Activated CD4-positive, alpha-beta T cell treated with anti-CD3 and anti-CD28 coated beads, Interleukin-2, amount 10 ng/mL, durations not matched to agents 24 days and 14 days (primary cell): ENCODE measurements around the gene HERPUD1. TPM values are rescaled to one million over a fixed set of nuclear protein-coding genes. Genes with fewer than 3 reads are reported as not detected.
"Not testable (repeated sequence)": the region's sequence is repeated elsewhere in the genome, so short reads cannot be mapped to it uniquely, and the experiment has no call there.

ENCODE experiments used
- DNase-seq: peaks from one replicate; pipeline ENCODE4 v3.0.0; 2022
- H3K27ac Mint-ChIP-seq: one replicate; pipeline ENCODE4 v1.8.0; 2022; ENCODE audit warnings: mild to moderate bottlenecking, mixed read lengths
- H3K27me3 Mint-ChIP-seq: one replicate; pipeline ENCODE4 v1.8.0; 2022; ENCODE audit warnings: mixed read lengths
- H3K36me3 Mint-ChIP-seq: one replicate; pipeline ENCODE4 v1.8.0; 2022; ENCODE audit warnings: low read depth, mild to moderate bottlenecking, mixed read lengths
- H3K4me1 Mint-ChIP-seq: one replicate; pipeline ENCODE4 v1.8.0; 2021; ENCODE audit warnings: mixed read lengths
- H3K4me3 Mint-ChIP-seq: one replicate; pipeline ENCODE4 v1.8.0; 2022; ENCODE audit warnings: mild to moderate bottlenecking, moderate library complexity, mixed read lengths
- H3K9me3 Mint-ChIP-seq: one replicate; pipeline ENCODE4 v1.8.0; 2021; ENCODE audit warnings: mixed read lengths
- intact Hi-C: fragments of 100-400 bp; cut with micrococcal nuclease; formaldehyde crosslinking; loops from one replicate; pipeline ENCODE4 v1.15.1; 2023
- total RNA-seq: library from RNA; stranded (reverse); gene quantifications from 2 replicates; pipeline ENCODE4 v1.2.3, GENCODE V29; 2022

Gene HERPUD1
- total RNA-seq, 1 donor from 2014 or later, result 155 TPM

- DNase-seq, H3K9me3 Mint-ChIP-seq, H3K27me3 Mint-ChIP-seq: not testable (repeated sequence)
- Mint-ChIP-seq H3K4me1 (peaks cover 58% of the 10 kb centered on the region), H3K27ac (peak overlapping the region; percentile 80), H3K36me3 (peaks cover 71% of the 10 kb centered on the region), H3K4me3 (peak overlapping the region; percentile 96)
- intact Hi-C loops, result loop anchor here (1.0 to 10.0 kb wide), 5 partner anchors 11 to 670 kb away; partner anchors contain the start of genes NUDT21, NUP93 and OGFOD1
These were observed 2.7 kb downstream of the HERPUD1 start for GRCh38 chr16:56934599-56935145.

DNA sequence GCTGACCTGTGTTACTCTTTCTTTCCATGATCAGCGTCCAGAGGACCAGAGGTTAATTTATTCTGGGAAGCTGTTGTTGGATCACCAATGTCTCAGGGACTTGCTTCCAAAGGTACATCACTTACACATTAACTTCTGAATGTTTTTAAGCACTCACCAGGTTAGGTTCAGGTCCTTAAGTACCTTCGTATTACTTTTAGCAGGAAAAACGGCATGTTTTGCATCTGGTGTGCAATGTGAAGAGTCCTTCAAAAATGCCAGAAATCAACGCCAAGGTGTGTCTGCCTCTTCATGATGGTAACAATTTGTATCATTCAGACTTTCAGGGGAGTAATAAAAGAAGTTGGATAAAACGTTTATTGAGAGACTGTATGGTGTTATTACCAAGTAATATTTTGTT is 3.3 kb downstream of the HERPUD1 start:
- peaks cover 63% of the 10 kb centered on the region for H3K4me1 Mint-ChIP-seq
- H3K36me3 Mint-ChIP-seq, result peaks cover 76% of the 10 kb centered on the region
- peak overlapping the region; percentile 4 for H3K27ac Mint-ChIP-seq
- intact Hi-C loops, result loop anchor here (1.0 to 10.0 kb wide), 3 partner anchors 10 to 670 kb away; no protein-coding TSS in a partner anchor
- no peaks in the 10 kb centered on the region for H3K9me3 Mint-ChIP-seq
- H3K4me3 Mint-ChIP-seq, result peak overlapping the region; percentile 96
- no peaks in the 10 kb centered on the region for H3K27me3 Mint-ChIP-seq
- DNase-seq, result no peak

DNA sequence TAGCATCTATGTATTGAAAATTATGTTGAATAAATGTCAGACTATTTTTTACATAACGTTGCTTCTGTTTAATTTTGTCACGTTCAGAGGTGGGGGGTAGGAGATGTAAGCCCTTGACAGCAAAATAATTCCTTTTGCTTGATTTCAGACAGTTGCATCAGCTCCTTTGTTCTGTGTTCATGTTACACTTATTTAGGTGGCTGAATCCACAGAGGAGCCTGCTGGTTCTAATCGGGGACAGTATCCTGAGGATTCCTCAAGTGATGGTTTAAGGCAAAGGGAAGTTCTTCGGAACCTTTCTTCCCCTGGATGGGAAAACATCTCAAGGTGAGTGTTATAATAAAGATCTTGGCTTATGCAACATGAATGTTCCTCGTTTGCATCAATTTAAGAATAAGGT is 4.5 kb downstream of the HERPUD1 start:
- H3K27ac Mint-ChIP-seq, result no peak overlapping the region
- no peak for DNase-seq
- intact Hi-C loops, result loop anchor here (5.0 to 10.0 kb wide), 2 partner anchors 324 to 668 kb away; no protein-coding TSS in a partner anchor
- H3K4me1 Mint-ChIP-seq, result peaks cover 62% of the 10 kb centered on the region
- H3K27me3 Mint-ChIP-seq, result no peaks in the 10 kb centered on the region
- H3K9me3 Mint-ChIP-seq, result no peaks in the 10 kb centered on the region
- H3K36me3 Mint-ChIP-seq, result peaks cover 86% of the 10 kb centered on the region
- peak overlapping the region; percentile 67 for H3K4me3 Mint-ChIP-seq

GRCh38 chr16:56936950-56937349 is 5.0 kb downstream of the HERPUD1 start:
- Mint-ChIP-seq H3K4me1 (peaks cover 65% of the 10 kb centered on the region), H3K4me3 (peak overlapping the region; percentile 56), H3K36me3 (peaks cover 88% of the 10 kb centered on the region), H3K27me3 (no peaks in the 10 kb centered on the region), H3K27ac (peak overlapping the region; percentile 66), H3K9me3 (no peaks in the 10 kb centered on the region)
- no peak for DNase-seq
- intact Hi-C loops, result loop anchor here (5.0 to 10.0 kb wide), 2 partner anchors 325 to 668 kb away; no protein-coding TSS in a partner anchor

GRCh38 chr16:56938664-56939513 is 6.9 kb downstream of the HERPUD1 start:
- Mint-ChIP-seq H3K9me3 (no peaks in the 10 kb centered on the region), H3K36me3 (peaks cover 91% of the 10 kb centered on the region), H3K27me3 (no peaks in the 10 kb centered on the region), H3K4me3 (peak overlapping the region; percentile 83), H3K4me1 (peaks cover 78% of the 10 kb centered on the region), H3K27ac (peak overlapping the region; percentile 94)
- DNase-seq, result peak; percentile 83
- intact Hi-C loops, result loop anchor here (5.0 to 10.0 kb wide), 2 partner anchors 327 to 666 kb away; no protein-coding TSS in a partner anchor

GRCh38 chr16:56939801-56940200 is 7.9 kb downstream of the HERPUD1 start:
- Mint-ChIP-seq H3K36me3 (peaks cover 92% of the 10 kb centered on the region), H3K27ac (peak overlapping the region; percentile 94), H3K4me3 (peak overlapping the region; percentile 83), H3K9me3 (no peaks in the 10 kb centered on the region), H3K4me1 (peaks cover 76% of the 10 kb centered on the region), H3K27me3 (no peaks in the 10 kb centered on the region)
- intact Hi-C loops, result loop anchor here (5.0 to 10.0 kb wide), 2 partner anchors 328 to 665 kb away; no protein-coding TSS in a partner anchor
- no peak for DNase-seq

DNA sequence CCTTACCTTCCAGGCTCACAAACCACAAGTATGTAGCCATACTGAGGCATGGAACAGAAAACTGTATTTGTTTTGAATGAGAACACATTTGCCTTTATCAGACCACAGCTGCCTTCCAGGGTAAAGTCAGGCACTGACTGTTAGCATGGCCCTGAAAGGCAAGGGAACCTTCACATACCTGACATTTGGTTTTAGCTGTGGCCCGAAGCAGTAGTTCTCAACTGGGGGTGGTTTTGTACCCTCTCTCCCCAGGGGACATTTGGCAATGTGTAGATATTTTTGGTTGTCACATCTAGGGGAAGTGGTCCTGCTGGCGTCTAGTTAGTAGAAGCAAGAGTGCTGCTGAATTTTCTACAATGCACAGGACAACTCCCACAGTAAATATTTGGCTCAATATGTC is 9.2 kb downstream of the HERPUD1 start:
- Mint-ChIP-seq H3K27ac (peak overlapping the region; percentile 26), H3K36me3 (peaks cover 85% of the 10 kb centered on the region), H3K4me3 (no peak overlapping the region)

DNA sequence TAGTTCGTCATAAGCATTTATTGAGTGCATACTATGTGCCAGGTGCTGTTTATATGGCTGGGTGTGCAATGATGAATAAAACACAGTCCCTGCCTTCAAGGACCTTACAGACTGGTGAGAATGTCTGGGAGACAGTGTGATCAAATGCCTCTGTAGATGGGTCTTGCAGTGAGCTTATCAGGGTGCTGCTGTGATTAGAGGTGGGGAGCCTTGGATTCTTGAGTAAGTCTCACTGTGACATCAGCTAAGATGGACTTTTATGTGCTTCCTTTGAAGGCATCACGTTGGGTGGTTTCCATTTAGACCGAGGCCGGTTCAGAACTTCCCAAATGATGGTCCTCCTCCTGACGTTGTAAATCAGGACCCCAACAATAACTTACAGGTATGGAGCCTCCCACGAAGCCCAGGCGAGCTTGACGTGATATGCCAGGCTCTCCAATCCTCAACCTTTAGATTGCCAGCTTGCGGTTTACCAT is 10.0 kb downstream of the HERPUD1 start:
- intact Hi-C loops, result no loop called here
- Mint-ChIP-seq H3K36me3 (peaks cover 80% of the 10 kb centered on the region), H3K4me1 (peaks cover 65% of the 10 kb centered on the region), H3K27me3 (no peaks in the 10 kb centered on the region), H3K27ac (peak overlapping the region; percentile 37), H3K9me3 (no peaks in the 10 kb centered on the region), H3K4me3 (no peak overlapping the region)
- DNase-seq, result no peak

More for the DNA sequence above, 9.2 kb downstream of the HERPUD1 start:
- no peaks in the 10 kb centered on the region for H3K9me3 Mint-ChIP-seq
- intact Hi-C loops, result no loop called here
- H3K4me1 Mint-ChIP-seq, result peaks cover 71% of the 10 kb centered on the region
- no peak for DNase-seq
- no peaks in the 10 kb centered on the region for H3K27me3 Mint-ChIP-seq

GRCh38 chr16:56943761-56944375 is 11.9 kb downstream of the HERPUD1 start:
- no peaks in the 10 kb centered on the region for H3K9me3 Mint-ChIP-seq
- H3K27me3 Mint-ChIP-seq, result no peaks in the 10 kb centered on the region
- H3K4me1 Mint-ChIP-seq, result peaks cover 47% of the 10 kb centered on the region
- peak overlapping the region; percentile 92 for H3K27ac Mint-ChIP-seq
- H3K4me3 Mint-ChIP-seq, result no peak overlapping the region
- intact Hi-C loops, result loop anchor here (2.0 kb wide), 3 partner anchors 47 to 99 kb away; no protein-coding TSS in a partner anchor
- H3K36me3 Mint-ChIP-seq, result peaks cover 63% of the 10 kb centered on the region
- no peak for DNase-seq

DNA sequence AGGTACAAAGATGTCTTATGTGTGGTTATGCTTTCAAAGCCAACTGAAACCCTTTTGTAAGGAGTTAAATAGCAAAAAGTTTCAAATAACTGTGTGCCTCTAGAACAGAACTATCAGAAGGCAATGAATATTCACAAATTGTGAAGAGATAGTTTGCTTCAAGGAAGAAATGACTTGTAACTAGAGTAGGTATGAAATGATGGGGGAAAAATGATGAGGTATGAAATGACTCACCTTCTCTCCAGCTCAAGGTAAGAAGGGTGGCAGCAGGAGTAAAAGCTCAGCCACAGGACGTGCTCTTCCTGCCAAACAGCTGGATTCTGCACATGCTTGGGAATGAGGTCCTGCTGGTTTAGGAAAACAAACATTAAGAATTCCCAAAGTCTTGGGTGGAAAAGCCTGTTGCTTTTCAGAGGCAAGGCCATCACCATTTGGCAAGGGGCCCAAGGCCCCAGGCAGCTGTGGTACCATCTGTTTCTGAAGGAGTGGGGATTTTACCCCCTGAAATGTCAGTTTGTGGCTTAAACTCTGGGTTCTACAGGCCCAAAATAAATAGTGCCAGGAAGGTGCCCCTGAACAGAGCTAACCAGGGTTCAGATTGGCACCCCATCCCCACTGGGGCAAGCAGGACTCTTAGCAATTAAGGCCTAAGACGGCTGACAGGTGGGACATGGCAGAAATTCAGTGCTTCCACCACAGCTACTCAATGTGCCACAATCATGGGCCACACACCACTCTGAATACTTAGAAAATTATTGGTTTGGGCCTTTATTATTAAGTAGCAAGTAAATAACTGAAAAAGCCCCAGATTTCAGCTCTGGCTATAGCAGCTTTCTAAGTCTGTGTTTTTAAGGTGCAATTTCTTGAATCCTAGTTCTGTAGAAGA is 13.3 kb downstream of the HERPUD1 start:
- no peak for DNase-seq
- intact Hi-C loops, result loop anchor here (1.0 to 2.0 kb wide), 5 partner anchors 10 to 98 kb away; no protein-coding TSS in a partner anchor
- peaks cover 39% of the 10 kb centered on the region for H3K4me1 Mint-ChIP-seq
- peak overlapping the region; percentile 23 for H3K4me3 Mint-ChIP-seq
- H3K27me3 Mint-ChIP-seq, result no peaks in the 10 kb centered on the region
- H3K36me3 Mint-ChIP-seq, result peaks cover 50% of the 10 kb centered on the region
- H3K27ac Mint-ChIP-seq, result peak overlapping the region; percentile 92
- no peaks in the 10 kb centered on the region for H3K9me3 Mint-ChIP-seq

DNA sequence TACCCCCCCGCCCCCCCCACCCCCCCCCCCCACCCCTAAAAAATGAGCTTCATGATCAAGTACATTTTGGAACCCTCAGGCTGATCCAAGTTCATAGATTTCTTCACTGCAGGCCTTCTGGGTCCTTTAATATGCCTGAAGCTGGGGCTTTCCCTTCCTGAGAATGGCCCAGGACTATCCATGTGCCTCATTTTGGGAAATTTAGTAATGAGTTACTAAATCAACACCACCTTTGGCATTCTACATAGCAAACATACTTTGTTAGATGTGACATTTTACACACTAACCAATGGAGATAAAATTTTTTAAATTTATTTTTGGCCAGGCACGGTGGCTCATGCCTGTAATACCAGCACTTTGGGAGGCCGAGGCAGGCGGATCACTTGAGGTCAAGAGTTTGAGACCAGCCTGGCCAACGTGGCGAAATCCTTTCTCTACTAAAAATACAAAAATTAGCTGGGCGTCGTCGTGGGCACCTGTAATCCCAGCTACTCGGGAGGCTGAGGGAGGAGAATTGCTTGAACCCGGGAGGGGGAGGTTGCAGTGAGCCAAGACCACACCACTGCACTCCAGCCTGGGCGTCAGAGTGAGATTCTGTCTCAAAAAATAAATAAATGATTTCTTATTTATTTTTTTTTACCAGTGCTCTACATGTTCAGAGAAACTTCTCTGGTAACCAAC is 14.0 kb downstream of the HERPUD1 start:
- H3K36me3 Mint-ChIP-seq, result peaks cover 43% of the 10 kb centered on the region
- H3K9me3 Mint-ChIP-seq, result no peaks in the 10 kb centered on the region
- H3K4me1 Mint-ChIP-seq, result peaks cover 41% of the 10 kb centered on the region
- no peaks in the 10 kb centered on the region for H3K27me3 Mint-ChIP-seq
- intact Hi-C loops, result loop anchor here (1.0 to 2.0 kb wide), 5 partner anchors 11 to 97 kb away; no protein-coding TSS in a partner anchor
- no peak overlapping the region for H3K4me3 Mint-ChIP-seq
- no peak for DNase-seq
- H3K27ac Mint-ChIP-seq, result peak overlapping the region; percentile 37

DNA sequence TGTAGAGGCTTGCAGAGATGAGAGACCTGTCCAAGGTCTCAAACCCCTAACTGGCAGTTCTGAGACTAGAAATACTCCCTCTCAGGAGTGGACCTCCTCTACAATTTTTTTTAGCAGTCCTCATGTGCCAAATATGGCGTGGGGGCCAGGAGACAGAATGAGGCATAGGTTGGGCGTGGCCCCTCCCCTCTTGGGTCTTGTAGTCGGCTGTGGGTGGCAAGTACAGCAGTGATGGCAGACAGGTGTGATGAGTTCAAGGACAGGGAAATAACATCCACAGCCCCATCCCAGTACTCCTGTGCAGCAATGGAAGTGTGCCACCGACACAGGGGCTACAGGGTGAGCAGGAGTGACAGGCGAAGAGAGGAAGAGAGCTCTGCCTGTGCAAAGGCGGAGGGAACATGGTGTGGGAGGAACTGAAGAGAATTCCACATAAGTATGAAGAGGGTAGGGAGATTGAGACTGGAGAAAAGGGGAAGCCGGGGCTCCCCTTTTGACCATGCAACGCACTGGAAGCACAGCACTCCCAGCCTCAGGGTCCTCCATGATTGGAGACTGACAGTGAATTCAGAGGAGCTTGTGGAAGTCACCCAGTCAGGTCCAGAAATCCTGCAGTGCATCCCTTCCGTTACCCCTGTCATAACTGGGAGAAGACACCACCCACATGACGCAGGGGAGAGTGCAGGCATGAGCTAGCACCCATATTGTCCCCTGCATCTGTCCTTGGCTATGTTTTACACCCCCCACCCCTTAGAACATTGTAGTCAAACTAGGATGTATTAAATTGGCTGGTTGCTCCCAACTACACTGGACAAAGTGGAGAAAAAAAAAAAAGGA is 15.0 kb downstream of the HERPUD1 start:
- intact Hi-C loops, result no loop called here
- H3K36me3 Mint-ChIP-seq, result peaks cover 36% of the 10 kb centered on the region
- H3K4me1 Mint-ChIP-seq, result peaks cover 41% of the 10 kb centered on the region
- H3K4me3 Mint-ChIP-seq, result no peak overlapping the region
- DNase-seq, result peak; percentile 56
- peak overlapping the region; percentile 26 for H3K27ac Mint-ChIP-seq
- no peaks in the 10 kb centered on the region for H3K9me3 Mint-ChIP-seq
- H3K27me3 Mint-ChIP-seq, result no peaks in the 10 kb centered on the region
